A549 (cell line): ENCODE measurements around the gene RTL9.

Experiments
- ATOH8 ChIP-seq: fragments of 250-450 bp; sonication (Bioruptor Pico); IDR thresholded peaks from 2 replicates; pipeline ENCODE4 v1.5.0; 2020; ENCODE audit warnings: low read depth, mild to moderate bottlenecking, moderate library complexity
- BHLHE40 ChIP-seq: IDR thresholded peaks from 2 replicates; pipeline ENCODE4 v1.6.1; 2012; ENCODE audit warnings: low read depth, low read length, inconsistent platforms
- EP300 ChIP-seq, 2 experiments: fragments of >200 bp; sonication (Bioruptor Twin); formaldehyde crosslinking; IDR thresholded peaks; 2 replicates in 1 of 2; 3 replicates in 1 of 2; pipeline ENCODE4 v1.6.1; 2016 to 2017
- HES2 ChIP-seq: fragments of >200 bp; sonication (Bioruptor Twin); formaldehyde crosslinking; IDR thresholded peaks from 2 replicates; pipeline ENCODE4 v1.6.1; 2016
- KDM5A ChIP-seq: fragments of 200-600 bp; sonication (generic); IDR thresholded peaks from 2 replicates; pipeline ENCODE4 v1.6.1; 2016; ENCODE audit warnings: antibody characterized with exemption, mild to moderate bottlenecking
- MAX ChIP-seq: IDR thresholded peaks from 2 replicates; pipeline ENCODE4 v1.6.1; 2012
- PBX3 ChIP-seq: IDR thresholded peaks from 2 replicates; pipeline ENCODE4 v1.6.1; 2012
- POLR2A ChIP-seq: IDR thresholded peaks from 2 replicates; pipeline ENCODE4 v1.6.1; 2012; ENCODE audit warnings: mild to moderate bottlenecking, low read length
- SMC3 ChIP-seq: fragments of >200 bp; sonication (Bioruptor Twin); formaldehyde crosslinking; IDR thresholded peaks from 3 replicates; pipeline ENCODE4 v1.6.1; 2018; ENCODE audit warnings: inconsistent platforms
- ZNF302 ChIP-seq: fragments of 250-450 bp; sonication (Bioruptor Pico); IDR thresholded peaks from 2 replicates; pipeline ENCODE4 v1.9.0; 2021; ENCODE audit warnings: inconsistent platforms, mild to moderate bottlenecking, moderate library complexity
- TF ChIP-seq, protein P1 (sequence below): fragments of >200 bp; sonication (Bioruptor Twin); formaldehyde crosslinking; IDR thresholded peaks from 3 replicates; pipeline ENCODE4 v1.5.1; 2016

DNA sequence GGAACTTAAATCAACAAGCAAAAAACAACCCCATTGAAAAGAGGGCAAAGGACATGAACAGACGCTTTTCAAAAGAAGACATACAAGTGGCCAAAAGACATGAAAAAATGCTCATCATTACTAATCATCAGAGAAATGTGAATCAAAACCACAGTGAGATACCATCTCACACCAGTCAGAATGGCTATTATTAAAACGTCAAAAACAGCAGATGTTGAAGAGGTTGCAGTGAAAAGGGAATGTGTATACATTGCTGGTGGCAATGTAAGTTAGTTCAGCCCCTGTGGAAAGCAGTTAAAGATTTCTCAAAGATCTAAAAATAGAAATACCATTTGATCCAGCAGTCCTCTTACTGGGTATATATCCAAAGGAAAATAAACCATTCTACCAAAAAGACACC lies 22.6 kb downstream of the RTL9 start:
- no peak for TF ChIP-seq HES2
- no peak for TF ChIP-seq SMC3
- no peak for TF ChIP-seq ATOH8
- no peak for TF ChIP-seq KDM5A
- TF ChIP-seq, protein P1, sequence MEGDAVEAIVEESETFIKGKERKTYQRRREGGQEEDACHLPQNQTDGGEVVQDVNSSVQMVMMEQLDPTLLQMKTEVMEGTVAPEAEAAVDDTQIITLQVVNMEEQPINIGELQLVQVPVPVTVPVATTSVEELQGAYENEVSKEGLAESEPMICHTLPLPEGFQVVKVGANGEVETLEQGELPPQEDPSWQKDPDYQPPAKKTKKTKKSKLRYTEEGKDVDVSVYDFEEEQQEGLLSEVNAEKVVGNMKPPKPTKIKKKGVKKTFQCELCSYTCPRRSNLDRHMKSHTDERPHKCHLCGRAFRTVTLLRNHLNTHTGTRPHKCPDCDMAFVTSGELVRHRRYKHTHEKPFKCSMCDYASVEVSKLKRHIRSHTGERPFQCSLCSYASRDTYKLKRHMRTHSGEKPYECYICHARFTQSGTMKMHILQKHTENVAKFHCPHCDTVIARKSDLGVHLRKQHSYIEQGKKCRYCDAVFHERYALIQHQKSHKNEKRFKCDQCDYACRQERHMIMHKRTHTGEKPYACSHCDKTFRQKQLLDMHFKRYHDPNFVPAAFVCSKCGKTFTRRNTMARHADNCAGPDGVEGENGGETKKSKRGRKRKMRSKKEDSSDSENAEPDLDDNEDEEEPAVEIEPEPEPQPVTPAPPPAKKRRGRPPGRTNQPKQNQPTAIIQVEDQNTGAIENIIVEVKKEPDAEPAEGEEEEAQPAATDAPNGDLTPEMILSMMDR, result no peak
- no peak for TF ChIP-seq BHLHE40
- TF ChIP-seq MAX, result no peak
- no peak for TF ChIP-seq POLR2A
- TF ChIP-seq EP300 (IDR thresholded peaks at IDR 0.05), result no peak
- no peak for TF ChIP-seq PBX3
- no peak for TF ChIP-seq ZNF302 (CRISPR knock-in tag)
